K562 (cell line): ENCODE measurements around the gene GPC1. TPM values are rescaled to one million over a fixed set of nuclear protein-coding genes. Genes with fewer than 3 reads are reported as not detected.

Experiments
- ATAC-seq: fragments of 200-7000 bp; cut with Tn5 transposase; 3 replicates; pipeline ENCODE4 v1.9.1; 2020; ENCODE audit warnings: moderate library complexity
- BruUV-seq: library from RNA; stranded (reverse); fragments of 400-500 nt; replicated peaks from 2 replicates; lab custom pipeline; 2021; lab: Mats Ljungman, UMichigan
- CTCF ChIA-PET: fragments of 300-600 bp; formaldehyde crosslinking; extraction: SDS; loops from one replicate; lab custom pipeline; 2021; ENCODE audit warnings: low intra/inter-chr PET ratio; lab: Yijun Ruan, JAX
- POLR2A ChIA-PET: fragments of 300-600, 350-650 bp; sonication (Branson Sonifier 250); formaldehyde crosslinking; extraction: SDS; loops from one replicate; lab custom pipeline; 2021; ENCODE audit warnings: antibody characterized with exemption, inconsistent platforms; lab: Yijun Ruan, JAX
- DNase-seq, 4 experiments: peaks; one replicate each; pipeline versions ENCODE4 v3.0.0 to v3.0.0-alpha.2; 2011 to 2018; ENCODE audit warnings: low spot score in 3 of 4, mixed read lengths in 3 of 4; ENCODE audit errors: extremely low read depth in 1 of 4
- FAIRE-seq: peaks from 2 replicates; lab custom pipeline; 2011; peaks lifted over from hg19 to GRCh38; lab: Jason Lieb, UNC
- H2AFZ ChIP-seq: 2 replicates; pipeline ENCODE4 v1.6.0; 2011; ENCODE audit warnings: low read depth, low read length, control low read depth, inconsistent platforms
- H3K27ac ChIP-seq: fragments of 200-600 bp; 3 replicates; pipeline ENCODE4 v1.8.0; 2011; ENCODE audit warnings: low read depth, mild to moderate bottlenecking, control low read depth, inconsistent platforms, low read length, moderate library complexity, mixed read lengths; ENCODE audit errors: extremely low read depth
- H3K27me3 ChIP-seq, 2 experiments: fragments of 300-600 bp in 1 of 2; 2 replicates in 1 of 2; 3 replicates in 1 of 2; pipeline versions ENCODE4 v1.6.0 to v1.8.0; 2011; ENCODE audit warnings: inconsistent platforms in 2 of 2, low read length in 2 of 2, mild to moderate bottlenecking in 1 of 2, mixed read lengths in 1 of 2, moderate library complexity in 1 of 2; ENCODE audit not compliant: control insufficient read depth in 2 of 2, insufficient read depth in 2 of 2
- H3K36me3 ChIP-seq: fragments of 300-600 bp; 3 replicates; pipeline ENCODE4 v1.8.0; 2011; ENCODE audit warnings: mild to moderate bottlenecking, low read length, inconsistent platforms; ENCODE audit not compliant: control insufficient read depth, insufficient read depth
- H3K4me1 ChIP-seq, 2 experiments: fragments of 200-600 bp in 1 of 2; replicated peaks in 1 of 2; 2 replicates in 1 of 2; 3 replicates in 1 of 2; pipeline versions ENCODE4 v1.5.1 to v1.8.0; 2011; ENCODE audit warnings: inconsistent platforms in 2 of 2, low read length in 2 of 2, mild to moderate bottlenecking in 1 of 2, mixed read lengths in 1 of 2, moderate library complexity in 1 of 2; ENCODE audit not compliant: control insufficient read depth in 2 of 2, insufficient read depth in 2 of 2
- H3K4me2 ChIP-seq: 2 replicates; pipeline ENCODE4 v1.6.1; 2011; ENCODE audit warnings: low read length, control low read depth, inconsistent platforms, mixed read lengths; ENCODE audit not compliant: insufficient read depth
- H3K4me3 ChIP-seq: fragments of 200-600 bp; sonication (generic), shearing (Covaris generic); 2 replicates; pipeline ENCODE4 v1.5.1; 2016; ENCODE audit warnings: control low read depth, inconsistent platforms
- H3K79me2 ChIP-seq: fragments of 200-600 bp; 3 replicates; pipeline ENCODE4 v1.8.0; 2011; ENCODE audit warnings: low read length, inconsistent platforms; ENCODE audit not compliant: control insufficient read depth, insufficient read depth
- H3K9ac ChIP-seq, 2 experiments: 2 replicates each; pipeline versions ENCODE4 v1.6.0 to v1.6.1; 2011; ENCODE audit warnings: low read depth in 2 of 2, low read length in 2 of 2, control low read depth in 1 of 2, inconsistent platforms in 1 of 2, mild to moderate bottlenecking in 1 of 2, mixed read lengths in 1 of 2; ENCODE audit not compliant: insufficient read depth in 1 of 2
- H3K9me1 ChIP-seq: one replicate; pipeline ENCODE4 v1.6.0; 2011; ENCODE audit warnings: inconsistent platforms, mild to moderate bottlenecking, low read length, moderate library complexity; ENCODE audit not compliant: control insufficient read depth, insufficient read depth
- H3K9me3 ChIP-seq: replicated peaks from 2 replicates; pipeline ENCODE4 v1.5.1; 2011; ENCODE audit warnings: low read depth, low read length, inconsistent platforms; ENCODE audit not compliant: control insufficient read depth, insufficient read depth
- H4K20me1 ChIP-seq: replicated peaks from 2 replicates; pipeline ENCODE4 v1.6.1; 2011; ENCODE audit warnings: low read length, inconsistent platforms, mixed read lengths; ENCODE audit not compliant: control insufficient read depth, insufficient read depth
- ARHGAP35 ChIP-seq: fragments of 450-650 bp; IDR thresholded peaks from 2 replicates; pipeline ENCODE4 v1.6.1; 2018; ENCODE audit not compliant: partially characterized antibody
- CC2D1A ChIP-seq: fragments of 450-650 bp; IDR thresholded peaks from 2 replicates; pipeline ENCODE4 v1.6.1; 2017; ENCODE audit warnings: mild to moderate bottlenecking
- ILK ChIP-seq: fragments of 450-650 bp; IDR thresholded peaks from 2 replicates; pipeline ENCODE4 v1.6.1; 2016; ENCODE audit warnings: missing genetic modification characterization, low read depth, mild to moderate bottlenecking, missing compliant biosample characterization, moderate library complexity, borderline replicate concordance
- MTA3 ChIP-seq: fragments of 450-650 bp; formaldehyde crosslinking; IDR thresholded peaks from 2 replicates; pipeline ENCODE4 v1.6.1; 2017; ENCODE audit warnings: mild to moderate bottlenecking, borderline replicate concordance
- PHB ChIP-seq: fragments of 250-450 bp; sonication (Bioruptor Pico); IDR thresholded peaks from 2 replicates; pipeline ENCODE4 v1.5.0; 2021
- RBM15 ChIP-seq: fragments of 200-400 bp; formaldehyde crosslinking; IDR thresholded peaks from 2 replicates; pipeline ENCODE4 v1.6.1; 2018; ENCODE audit warnings: mild to moderate bottlenecking, low read length, moderate library complexity; ENCODE audit not compliant: insufficient read depth
- SMARCC2 ChIP-seq: fragments of 450-650 bp; IDR thresholded peaks from 2 replicates; pipeline ENCODE4 v1.6.1; 2017; ENCODE audit warnings: antibody characterized with exemption, moderate library complexity, mild to moderate bottlenecking, low read depth
- SRSF9 ChIP-seq: fragments of 200-400 bp; formaldehyde crosslinking; IDR thresholded peaks from 2 replicates; pipeline ENCODE4 v1.6.1; 2017; ENCODE audit warnings: low read depth, low read length, borderline replicate concordance
- WHSC1 ChIP-seq: IDR thresholded peaks from one replicate; pipeline ENCODE4 v1.6.1; 2012; ENCODE audit warnings: low read length, control low read depth, inconsistent platforms
- ZBTB7A ChIP-seq: IDR thresholded peaks from 2 replicates; pipeline ENCODE4 v1.6.1; 2011; ENCODE audit warnings: low read depth, mild to moderate bottlenecking, low read length, moderate library complexity, borderline replicate concordance; ENCODE audit not compliant: control insufficient read depth
- ZNF507 ChIP-seq: conservative IDR thresholded peaks from 2 replicates; pipeline ENCODE4 v1.6.1; 2017; ENCODE audit warnings: missing genetic modification characterization, missing compliant biosample characterization
- ZSCAN32 ChIP-seq: fragments of 450-650 bp; formaldehyde crosslinking; IDR thresholded peaks from 2 replicates; pipeline ENCODE4 v1.4.0; 2020; ENCODE audit warnings: mild to moderate bottlenecking, moderate library complexity
- WGBS: fragments of 100-300 bp; shearing (Covaris generic); methylation state at CpG from one replicate; pipeline ENCODE4 v1.1.6; 2016; ENCODE audit warnings: low coverage, mixed read lengths; ENCODE audit not compliant: insufficient coverage; ENCODE audit errors: missing lambda C conversion rate; 5-methylcytosine and 5-hydroxymethylcytosine counted together
- in situ Hi-C: fragments of 300-500 bp; cut with MboI; formaldehyde crosslinking; loops from 4 replicates; pipeline ENCODE4 v1.15.0; 2018; ENCODE audit warnings: inconsistent platforms, mixed read lengths
- intact Hi-C: fragments of 100-400 bp; cut with micrococcal nuclease; formaldehyde crosslinking; loops from 2 replicates; pipeline ENCODE4 v1.14.2; 2022
- polyA plus RNA-seq, 8 experiments: library from polyadenylated mRNA; depleted of rRNA in 4 of 8; stranded (reverse) in 5 of 8; unstranded in 3 of 8; fragments of >200 nt; fragmentation: Nextera tagmentation in 2 of 8; fragmentation: Illumina TruSeq in 1 of 8; extraction: Ambion mirVana in 2 of 8; extraction: Trizol in 1 of 8; gene quantifications; 2 replicates each; pipeline versions ENCODE4 v1.2.1 to v1.2.3, GENCODE V29; 2011 to 2014; ENCODE audit warnings: inconsistent platforms in 1 of 8, missing spikeins in 1 of 8
- total RNA-seq, 7 experiments: library from RNA; depleted of rRNA in 6 of 7; stranded (reverse); fragments of >200 nt in 6 of 7; fragmentation: Illumina TruSeq in 2 of 7; extraction: Trizol in 2 of 7; gene quantifications; 2 replicates each; pipeline versions ENCODE4 v1.2.1 to v1.2.3, GENCODE V29; 2011 to 2021; ENCODE audit warnings: low replicate concordance in 1 of 7
- TF ChIP-seq, protein P1 (sequence below), 2 experiments: fragments of 250-450 bp in 1 of 2; fragments of 450-650 bp in 1 of 2; sonication (Bioruptor Pico) in 1 of 2; IDR thresholded peaks; 2 replicates each; pipeline versions ENCODE4 v1.6.1 to v1.8.0; 2016 to 2021; ENCODE audit warnings: mild to moderate bottlenecking in 2 of 2, moderate library complexity in 2 of 2, missing compliant biosample characterization in 1 of 2, missing genetic modification characterization in 1 of 2

Gene GPC1
- total and polyA plus RNA-seq, 9 of the 15 experiments (the other 6 are each of a cell fraction or from before 2014, with no cell fraction given): 0.07 to 0.82 (median 0.14) TPM; not detected in 3

DNA sequence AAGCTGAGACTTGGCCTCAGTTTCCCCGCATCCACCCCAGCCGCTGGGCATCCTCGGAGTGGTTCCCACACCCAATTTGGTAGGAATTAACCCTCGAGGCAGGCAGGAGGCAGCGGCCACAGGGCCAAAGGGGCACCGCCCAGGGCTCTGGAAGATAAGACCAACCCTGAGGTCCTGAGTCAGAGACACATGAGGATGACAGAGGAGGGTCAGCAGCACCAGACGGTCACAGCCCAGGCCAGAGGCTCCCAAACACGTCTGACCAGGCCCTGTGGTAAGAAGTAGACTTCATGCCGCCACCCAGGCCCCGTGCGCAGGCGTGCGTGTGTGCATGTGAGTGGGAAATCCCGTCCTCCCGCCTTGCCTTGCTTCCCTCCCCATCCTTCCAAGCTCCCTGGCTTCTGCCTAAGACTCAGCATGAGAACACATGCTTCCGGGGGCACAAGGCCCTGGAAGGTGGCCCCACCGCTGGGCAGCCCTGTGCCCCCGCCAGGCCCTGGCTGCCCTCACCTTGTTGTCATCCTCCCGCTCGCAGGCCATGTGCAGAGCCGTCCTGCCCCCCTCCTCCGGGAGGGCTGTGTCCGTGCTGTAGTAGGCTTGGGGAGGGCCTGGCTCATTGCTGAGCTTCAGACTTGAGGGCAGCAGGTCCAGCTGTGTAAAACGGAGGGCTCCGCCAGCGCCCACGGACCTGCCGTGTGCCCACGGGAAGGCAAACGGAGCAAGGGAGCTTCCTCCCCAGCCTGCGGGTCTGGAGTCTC is 76.1 kb downstream of the GPC1 start:
- BruUV-seq: no TSS peak
- FAIRE-seq (no peak), ATAC-seq (no peak), DNase-seq (no peak)
- Histone ChIP-seq H3K9ac (no peak overlapping the region; a peak in 1 of 4 replicates), H3K9me1 (no peaks in the 10 kb centered on the region), H3K27me3 (no peaks in the 10 kb centered on the region), H3K79me2 (no peaks in the 10 kb centered on the region), H3K27ac (no peak overlapping the region), H3K4me2 (no peak overlapping the region), H3K4me3 (no peak overlapping the region), H3K9me3 (no peaks in the 10 kb centered on the region), H3K36me3 (peaks cover 20% of the 10 kb centered on the region; the same call in 1 of the 3 replicates), H3K4me1 (peaks cover 2 to 9% of the 10 kb centered on the region in 2 experiments; a peak in 2 of 5 replicates), H4K20me1 (no peaks in the 10 kb centered on the region), H2AFZ (no peak overlapping the region)
- WGBS: 95% methylated on average over 13 of the region's 31 CpGs
- no peak for TF ChIP-seq ZBTB7A
- TF ChIP-seq WHSC1: no peak
- TF ChIP-seq, protein P1, sequence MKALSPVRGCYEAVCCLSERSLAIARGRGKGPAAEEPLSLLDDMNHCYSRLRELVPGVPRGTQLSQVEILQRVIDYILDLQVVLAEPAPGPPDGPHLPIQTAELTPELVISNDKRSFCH (CRISPR knock-in tag; IDR thresholded peaks at IDR 0.05): no peak
- TF ChIP-seq, protein P1 (tag; IDR thresholded peaks at IDR 0.05): no peak
- no peak for TF ChIP-seq MTA3
- no peak for TF ChIP-seq CC2D1A
- TF ChIP-seq ZNF507: no peak
- TF ChIP-seq ARHGAP35: no peak
- no peak for TF ChIP-seq PHB (CRISPR knock-in tag)
- no peak for TF ChIP-seq ILK (tag)
- TF ChIP-seq SMARCC2: no peak
- no peak for TF ChIP-seq RBM15
- no peak for TF ChIP-seq SRSF9
- no peak for TF ChIP-seq ZSCAN32
- intact Hi-C loops: loop anchor here (10.0 kb wide), 2 partner anchors 53 to 193 kb away; partner anchors contain the start of genes DUSP28 and RNPEPL1
- POLR2A ChIA-PET: no interaction called here
- CTCF ChIA-PET: no interaction called here
- in situ Hi-C loops: no loop called here
